Lung microvascular endothelial cell (primary cell): ENCODE measurements around the gene MASP1. TPM values are rescaled to one million over a fixed set of nuclear protein-coding genes. Genes with fewer than 3 reads are reported as not detected.
A peak's percentile ranks its signal among the peaks of the same experiment; 100 is the strongest.

Source experiments
- DNase-seq, 2 donors: peaks; one replicate each; pipeline versions ENCODE4 v3.0.0 to v3.0.0-alpha.2; 2010; ENCODE audit warnings: low read depth in 2 of 2
- total RNA-seq: library from RNA; depleted of rRNA; stranded (reverse); fragments of >200 nt; gene quantifications from 2 replicates; pipeline ENCODE4 v1.2.1, GENCODE V29; 2014

MASP1 gene
- total RNA-seq, 1 donor from 2014 or later: 0.40 TPM

GRCh38 chr3:187186801-187187421 lies 104.6 kb downstream of the MASP1 start:
- peak in 1 of 2 donors; percentile 55 for DNase-seq

- DNase-seq: no peak
Observed at GRCh38 chr3:187186375-187186774, 105.2 kb downstream of the MASP1 start.

- no peak for DNase-seq
Observed at GRCh38 chr3:187185759-187186158, 105.8 kb downstream of the MASP1 start.

Other genes starting within 250 kb of the MASP1 start
- gene RPL39L, start 152.2 kb downstream of the MASP1 start, total RNA-seq: 15.7 and 20.7 TPM in 2 replicates
- not detected in 2 replicates for gene RTP1, start 94.3 kb downstream of the MASP1 start, total RNA-seq
- 1.1 and 2.8 TPM in 2 replicates for gene RTP4, start 76.6 kb upstream of the MASP1 start, total RNA-seq